ENCODE data around the gene C1orf56. TPM values are rescaled to one million over a fixed set of nuclear protein-coding genes. Genes with fewer than 3 reads are reported as not detected.
A peak's percentile ranks its signal among the peaks of the same experiment; 100 is the strongest.

The C1orf56 gene
- total RNA-seq, 2 experiments from 2014 or later = 0.58 to 1.2 TPM

GRCh38 chr1:151051356-151052009, 3.9 kb downstream of the C1orf56 start:
- no peak for ATAC-seq (ENCODE audit: poor library complexity)
- TF ChIP-seq CTCF (IDR thresholded peaks at IDR 0.05) = no peak
- Histone ChIP-seq H3K27me3 (ENCODE audit: control insufficient read depth in 1 of 2, insufficient read depth in 2 of 2, low read length in 2 of 2) (no peaks in the 10 kb centered on the region), H3K4me3 (ENCODE audit: low read length) (no peak overlapping the region), H3K36me3 (ENCODE audit: insufficient read depth, low read length) (peaks cover 55% of the 10 kb centered on the region), H3K9me3 (ENCODE audit: control insufficient read depth in 1 of 2, insufficient read depth in 1 of 2, low read length in 2 of 2) (no peaks in the 10 kb centered on the region), H3K27ac (ENCODE audit: low read depth in 1 of 2, low read length in 2 of 2) (peak overlapping the region in 1 of 2 donors; percentile 41), H3K4me1 (ENCODE audit: insufficient read depth, low read length) (peaks cover 82% of the 10 kb centered on the region)
- Mint-ChIP-seq H3K36me3 (ENCODE audit: low read depth) (peaks cover 79% of the 10 kb centered on the region), H3K9me3 (no peaks in the 10 kb centered on the region), H3K4me3 (peak overlapping the region; percentile 54), H3K27me3 (no peaks in the 10 kb centered on the region), H3K27ac (peak overlapping the region; percentile 90), H3K4me1 (ENCODE audit: low read depth) (peaks cover 88% of the 10 kb centered on the region)
- no peak for DNase-seq
- ChIA-PET POLR2A (interaction anchor here (0.7 to 6.7 kb wide), 7 partner anchors 8 to 106 kb away, joined by 3 to 144 read pairs (median 13); partner anchors contain the start of genes BNIPL, CDC42SE1, GABPB2 and MLLT11), CTCF (interaction anchor here (0.6 to 2.7 kb wide), 5 partner anchors 8 to 55 kb away, joined by 3 to 13 read pairs (median 5); partner anchors contain the start of genes CDC42SE1 and GABPB2)
- intact Hi-C loops (cut with DNase I, micrococcal nuclease) = no loop called here

GRCh38 chr1:151054971-151055547, 7.5 kb downstream of the C1orf56 start:
- peak overlapping the region; percentile 88 to 93 for H3K27ac ChIP-seq (ENCODE audit: low read depth in 1 of 2, low read length in 2 of 2)
- Mint-ChIP-seq H3K9me3 (no peaks in the 10 kb centered on the region), H3K4me3 (peak overlapping the region; percentile 97), H3K36me3 (ENCODE audit: low read depth) (peaks cover 96% of the 10 kb centered on the region), H3K27me3 (no peaks in the 10 kb centered on the region), H3K4me1 (ENCODE audit: low read depth) (peaks cover 72% of the 10 kb centered on the region), H3K27ac (peak overlapping the region; percentile 90)
- no peaks in the 10 kb centered on the region for H3K27me3 ChIP-seq (ENCODE audit: control insufficient read depth in 1 of 2, insufficient read depth in 2 of 2, low read length in 2 of 2)
- peak overlapping the region; percentile 64 for H3K4me3 ChIP-seq (ENCODE audit: low read length)
- no peak for ATAC-seq (ENCODE audit: poor library complexity)
- no peaks in the 10 kb centered on the region for H3K9me3 ChIP-seq (ENCODE audit: control insufficient read depth in 1 of 2, insufficient read depth in 1 of 2, low read length in 2 of 2)
- CTCF ChIA-PET = interaction anchor here (0.9 to 2.3 kb wide), 4 partner anchors 28 to 49 kb away, joined by 4 to 10 read pairs (median 6); no protein-coding TSS in a partner anchor
- POLR2A ChIA-PET = interaction anchor here (0.6 to 7.7 kb wide), 9 partner anchors 8 to 691 kb away, joined by 3 to 78 read pairs (median 7); partner anchors contain the start of genes C1orf56, GABPB2, MINDY1 and RPRD2
- DNase-seq = no peak
- H3K36me3 ChIP-seq (ENCODE audit: insufficient read depth, low read length) = peaks cover 64% of the 10 kb centered on the region
- intact Hi-C loops (cut with DNase I, micrococcal nuclease) = no loop called here
- H3K4me1 ChIP-seq (ENCODE audit: insufficient read depth, low read length) = peaks cover 68% of the 10 kb centered on the region
- TF ChIP-seq CTCF (IDR thresholded peaks at IDR 0.05) = no peak

- CTCF ChIA-PET = interaction anchor here (0.9 to 2.3 kb wide), 3 partner anchors 29 to 44 kb away, joined by 4 to 10 read pairs (median 8); no protein-coding TSS in a partner anchor
- DNase-seq = peak in 1 of 14 experiments; percentile 21
- TF ChIP-seq CTCF (IDR thresholded peaks at IDR 0.05) = no peak
- Mint-ChIP-seq H3K4me3 (peak overlapping the region; percentile 97), H3K27ac (peak overlapping the region; percentile 90), H3K27me3 (no peaks in the 10 kb centered on the region), H3K9me3 (no peaks in the 10 kb centered on the region), H3K36me3 (ENCODE audit: low read depth) (peaks cover 90% of the 10 kb centered on the region), H3K4me1 (ENCODE audit: low read depth) (peaks cover 72% of the 10 kb centered on the region)
- H3K4me3 ChIP-seq (ENCODE audit: low read length) = peak overlapping the region; percentile 64
- POLR2A ChIA-PET = interaction anchor here (0.6 to 7.7 kb wide), 17 partner anchors 7 to 897 kb away, joined by 3 to 144 read pairs (median 6); partner anchors contain the start of genes C1orf56, ENSA, GABPB2 and MINDY1
- no peaks in the 10 kb centered on the region for H3K9me3 ChIP-seq (ENCODE audit: control insufficient read depth in 1 of 2, insufficient read depth in 1 of 2, low read length in 2 of 2)
- intact Hi-C loops (cut with DNase I, micrococcal nuclease) = no loop called here
- ATAC-seq (ENCODE audit: poor library complexity) = no peak
- H3K4me1 ChIP-seq (ENCODE audit: insufficient read depth, low read length) = peaks cover 73% of the 10 kb centered on the region
- H3K27me3 ChIP-seq (ENCODE audit: control insufficient read depth in 1 of 2, insufficient read depth in 2 of 2, low read length in 2 of 2) = no peaks in the 10 kb centered on the region
- H3K36me3 ChIP-seq (ENCODE audit: insufficient read depth, low read length) = peaks cover 64% of the 10 kb centered on the region
- peak overlapping the region; percentile 88 to 93 for H3K27ac ChIP-seq (ENCODE audit: low read depth in 1 of 2, low read length in 2 of 2)
These were observed 8.0 kb downstream of the C1orf56 start for GRCh38 chr1:151055581-151055980.

Data from CD4-positive, alpha-beta T cell (primary cell).